ENCODE measurements around the gene TRMT1.

- TF ChIP-seq CTCF (IDR thresholded peaks at IDR 0.05) (peak in 1 of 4 experiments; percentile 49), EP300 (IDR thresholded peaks at IDR 0.05) (no peak), POLR2AphosphoS5 (IDR thresholded peaks at IDR 0.05) (no peak), POLR2A (IDR thresholded peaks at IDR 0.05) (peak in 1 of 2 donors; percentile 32)
Observed at GRCh38 chr19:13153569-13154240, 37.2 kb upstream of the TRMT1 start.

Measured in gastroesophageal sphincter (tissue), 3 donors.